Measurements from ENCODE around the gene SDK1.

The SDK1 gene

GRCh38 chr7:4003503-4003902 is 702.5 kb downstream of the SDK1 start:
- DNase-seq, result no peak

DNA sequence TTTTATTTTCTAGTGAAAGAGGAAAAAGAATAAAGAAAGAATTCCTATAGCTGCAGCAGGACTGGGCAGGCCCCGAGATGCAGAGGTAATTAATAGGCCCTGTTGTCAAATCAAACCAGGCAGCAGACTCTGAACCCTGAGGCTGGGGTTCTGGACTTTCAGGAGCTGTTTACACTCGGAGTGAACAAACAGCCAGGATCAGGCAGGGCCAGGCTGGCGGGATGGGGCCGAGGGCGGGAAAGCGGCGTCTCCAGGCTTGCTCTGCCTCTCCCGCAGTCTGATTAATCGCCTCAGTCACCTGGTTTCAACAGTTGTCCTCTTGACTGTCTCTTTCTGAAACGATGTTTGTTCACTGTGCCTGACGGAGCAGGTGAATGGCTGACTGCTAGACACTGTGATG is 705.6 kb downstream of the SDK1 start:
- no peak for DNase-seq

- no peak for DNase-seq
These were observed 708.4 kb downstream of the SDK1 start for GRCh38 chr7:4009211-4010060.

GRCh38 chr7:4010061-4010605 is 709.1 kb downstream of the SDK1 start:
- DNase-seq, result no peak

DNA sequence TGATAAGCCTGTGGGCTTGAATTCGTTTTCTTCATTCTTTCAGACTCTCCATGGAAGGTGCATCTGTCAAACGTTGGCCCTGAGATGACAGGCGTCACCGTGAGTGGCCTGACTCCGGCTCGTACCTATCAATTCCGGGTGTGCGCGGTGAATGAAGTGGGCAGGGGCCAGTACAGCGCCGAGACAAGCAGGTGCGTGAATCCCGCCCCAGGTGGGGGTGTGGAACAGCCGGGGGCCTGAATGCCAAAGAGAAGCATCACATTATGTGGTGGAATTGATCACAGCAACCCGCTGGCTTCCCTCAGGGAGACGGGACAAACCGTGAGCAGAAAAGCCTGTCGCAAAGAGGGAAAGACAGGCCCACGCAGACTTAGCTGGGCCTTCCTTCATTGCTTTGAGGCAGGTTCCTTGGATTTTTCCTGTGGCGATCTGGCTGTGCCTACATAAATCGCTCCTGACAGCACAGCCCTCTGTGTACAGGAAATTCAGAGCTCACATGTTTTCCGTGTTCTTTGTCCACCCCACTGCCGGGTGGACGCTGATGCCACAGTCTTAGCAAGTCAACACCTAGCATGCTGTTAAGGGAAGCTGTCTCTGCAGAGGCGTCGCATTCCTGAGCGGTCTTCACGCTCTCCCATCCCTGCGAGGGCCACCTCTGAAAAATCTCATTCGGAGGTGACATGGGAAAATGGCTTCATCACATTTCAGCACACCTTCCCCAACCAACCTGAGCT is 710.0 kb downstream of the SDK1 start:
- no peak for DNase-seq

DNA sequence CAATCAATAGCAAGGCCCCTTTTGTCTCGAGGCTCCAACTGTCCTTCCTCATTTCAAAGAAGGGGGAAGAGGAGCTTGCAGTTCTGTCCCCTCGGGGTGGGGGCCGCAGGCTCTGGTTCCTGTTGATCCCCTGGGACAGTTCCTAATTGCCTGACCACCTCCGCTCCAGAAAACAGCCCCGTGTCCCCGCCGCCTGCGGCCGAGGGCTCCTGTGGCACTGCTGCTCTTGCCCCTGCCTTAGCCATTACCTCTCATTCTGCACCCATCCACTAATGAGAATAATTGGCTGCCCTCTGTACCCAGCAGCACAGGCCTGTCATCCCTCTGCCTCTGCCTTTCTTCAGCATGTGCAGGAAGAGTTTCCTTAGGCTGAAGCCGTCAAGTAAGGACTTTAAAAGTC is 712.7 kb downstream of the SDK1 start:
- no peak for DNase-seq

- no peak for DNase-seq
These were observed 713.4 kb downstream of the SDK1 start for GRCh38 chr7:4014346-4015050.

DNA sequence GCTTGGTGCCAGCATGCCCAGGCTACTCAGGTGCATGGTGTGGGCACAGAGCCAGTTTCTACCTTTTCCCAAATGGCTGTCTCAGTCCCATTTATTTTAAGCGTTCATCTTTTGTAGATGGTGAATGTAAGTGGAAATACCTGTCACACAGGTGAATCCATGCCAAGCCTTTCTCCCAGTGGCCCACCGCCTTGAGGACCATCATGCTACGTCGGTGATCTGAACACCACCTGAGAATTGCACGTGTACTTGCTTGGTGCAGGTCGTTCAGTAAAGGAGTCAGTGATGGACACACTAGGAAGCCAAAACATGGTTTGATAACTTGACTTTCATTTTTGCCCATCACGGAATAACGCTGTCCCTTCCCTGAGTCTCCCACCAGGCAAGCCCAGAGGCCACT is 714.3 kb downstream of the SDK1 start:
- no peak for DNase-seq

- no peak for DNase-seq
These were observed 714.9 kb downstream of the SDK1 start for GRCh38 chr7:4015996-4016395.

GRCh38 chr7:4017081-4017480 is 716.0 kb downstream of the SDK1 start:
- no peak for DNase-seq

DNA sequence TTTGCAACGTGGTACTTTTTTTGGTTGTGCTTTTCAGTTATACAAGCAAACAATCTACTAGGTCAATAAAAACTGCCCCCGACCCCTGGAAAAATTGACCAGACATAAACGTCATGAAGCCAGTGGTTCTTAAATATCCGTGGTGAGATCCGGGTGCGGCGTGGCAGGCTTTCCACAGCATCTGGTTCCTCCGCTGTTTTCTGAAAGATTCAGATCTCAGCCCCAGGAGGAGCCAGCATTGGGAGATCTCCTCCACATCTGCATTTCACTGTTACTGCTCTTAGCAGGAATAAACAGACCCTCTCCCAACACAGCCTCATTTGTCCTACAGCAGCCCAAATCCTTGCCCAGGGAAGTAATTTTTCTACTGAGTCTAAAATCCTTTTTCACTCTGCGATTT is 716.7 kb downstream of the SDK1 start:
- DNase-seq, result no peak

DNA sequence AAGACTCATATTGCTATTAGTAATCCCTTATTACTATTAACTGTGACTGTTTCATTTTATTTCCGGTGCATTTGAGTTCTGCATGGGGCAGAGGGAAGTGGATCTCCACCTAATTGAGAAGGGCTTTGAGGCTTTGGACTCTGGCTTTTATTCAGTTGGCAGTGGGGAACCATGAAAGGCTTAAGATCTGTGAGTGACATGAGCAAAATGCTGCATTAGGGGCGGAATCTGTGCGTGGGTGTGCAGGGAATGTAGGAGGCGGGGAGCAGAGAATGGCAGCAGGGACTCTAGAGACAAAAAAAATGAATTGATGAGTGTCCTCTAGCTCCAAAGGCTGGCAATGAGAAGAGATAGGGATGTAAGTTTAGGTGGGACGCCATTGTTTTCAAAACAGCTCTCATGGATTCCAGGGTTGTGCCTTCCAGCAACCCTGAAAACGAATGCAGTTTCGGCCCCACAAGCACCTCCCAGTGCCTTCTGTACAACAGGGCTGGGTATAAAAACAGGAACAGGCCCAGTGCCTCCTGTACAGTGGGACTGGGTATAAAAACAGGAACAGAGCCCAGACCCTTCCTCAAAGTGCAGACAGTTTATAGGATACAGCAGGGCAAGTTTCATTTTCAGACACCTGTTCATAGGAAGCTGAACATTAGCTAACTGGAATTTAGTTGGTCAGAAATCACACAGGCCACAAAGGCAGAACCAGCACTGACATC is 717.7 kb downstream of the SDK1 start:
- DNase-seq, result no peak

DNA sequence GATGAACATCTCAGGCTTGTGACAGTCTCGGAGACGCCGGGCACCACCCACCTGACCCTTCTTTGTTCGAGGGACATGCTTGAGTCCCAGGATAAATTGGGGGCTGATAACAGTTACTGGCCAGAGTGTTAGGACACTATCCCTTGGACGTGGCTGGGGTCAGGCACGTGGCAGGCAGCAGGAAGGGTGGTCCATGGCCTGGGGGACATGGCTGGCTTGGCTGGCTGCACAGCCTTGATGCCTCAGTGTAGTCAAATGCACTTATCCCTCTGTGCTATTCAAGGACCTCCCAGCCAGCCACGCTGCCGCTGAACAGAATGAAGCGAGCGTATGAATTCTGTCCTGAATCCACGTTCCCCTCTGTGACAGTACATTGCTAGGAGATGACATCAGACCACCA is 719.0 kb downstream of the SDK1 start:
- DNase-seq, result no peak

- no peak for DNase-seq
These were observed 720.4 kb downstream of the SDK1 start for GRCh38 chr7:4021413-4021812.

- no peak for DNase-seq
These were observed 721.2 kb downstream of the SDK1 start for GRCh38 chr7:4022265-4022664.

- no peak for DNase-seq
These were observed 722.5 kb downstream of the SDK1 start for GRCh38 chr7:4023502-4023901.

DNA sequence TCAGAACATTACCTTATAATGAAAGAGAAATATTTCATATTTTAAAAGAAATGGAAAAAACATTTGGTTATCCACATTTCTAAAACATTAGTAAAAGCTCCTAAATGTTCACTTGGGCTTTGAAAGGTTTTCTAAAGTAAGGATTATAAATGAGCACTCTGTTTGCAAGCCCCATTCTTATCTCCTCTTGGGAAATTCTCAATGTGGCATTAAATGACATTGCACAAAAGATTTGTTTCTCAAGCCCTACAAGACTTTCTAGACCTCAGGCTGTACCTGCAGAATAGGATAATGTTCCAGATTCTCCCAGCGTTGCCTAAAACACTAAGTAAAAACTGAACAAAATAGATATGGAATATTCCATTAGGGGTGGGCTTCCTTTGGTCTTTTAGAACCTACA is 723.1 kb downstream of the SDK1 start:
- no peak for DNase-seq

DNA sequence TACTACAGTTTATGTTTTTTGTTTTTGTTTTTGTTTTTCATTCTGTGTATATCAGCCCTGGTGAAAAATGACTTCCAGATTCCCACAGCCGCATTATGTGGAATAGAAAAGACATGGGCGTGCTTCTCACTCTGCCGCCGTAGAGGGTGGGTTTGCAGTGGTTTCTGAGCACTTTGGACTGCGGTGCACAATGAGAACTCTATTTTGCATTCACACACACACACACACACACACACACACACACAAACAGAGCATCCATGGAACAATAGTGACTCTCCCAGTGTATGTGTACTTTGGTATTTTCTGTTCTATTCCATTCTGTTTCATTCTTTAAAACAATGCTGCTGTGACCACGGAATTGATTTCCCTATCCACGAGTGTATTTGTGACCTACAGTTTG is 723.8 kb downstream of the SDK1 start:
- no peak for DNase-seq

- no peak for DNase-seq
These were observed 724.2 kb downstream of the SDK1 start for GRCh38 chr7:4025210-4025609.

DNA sequence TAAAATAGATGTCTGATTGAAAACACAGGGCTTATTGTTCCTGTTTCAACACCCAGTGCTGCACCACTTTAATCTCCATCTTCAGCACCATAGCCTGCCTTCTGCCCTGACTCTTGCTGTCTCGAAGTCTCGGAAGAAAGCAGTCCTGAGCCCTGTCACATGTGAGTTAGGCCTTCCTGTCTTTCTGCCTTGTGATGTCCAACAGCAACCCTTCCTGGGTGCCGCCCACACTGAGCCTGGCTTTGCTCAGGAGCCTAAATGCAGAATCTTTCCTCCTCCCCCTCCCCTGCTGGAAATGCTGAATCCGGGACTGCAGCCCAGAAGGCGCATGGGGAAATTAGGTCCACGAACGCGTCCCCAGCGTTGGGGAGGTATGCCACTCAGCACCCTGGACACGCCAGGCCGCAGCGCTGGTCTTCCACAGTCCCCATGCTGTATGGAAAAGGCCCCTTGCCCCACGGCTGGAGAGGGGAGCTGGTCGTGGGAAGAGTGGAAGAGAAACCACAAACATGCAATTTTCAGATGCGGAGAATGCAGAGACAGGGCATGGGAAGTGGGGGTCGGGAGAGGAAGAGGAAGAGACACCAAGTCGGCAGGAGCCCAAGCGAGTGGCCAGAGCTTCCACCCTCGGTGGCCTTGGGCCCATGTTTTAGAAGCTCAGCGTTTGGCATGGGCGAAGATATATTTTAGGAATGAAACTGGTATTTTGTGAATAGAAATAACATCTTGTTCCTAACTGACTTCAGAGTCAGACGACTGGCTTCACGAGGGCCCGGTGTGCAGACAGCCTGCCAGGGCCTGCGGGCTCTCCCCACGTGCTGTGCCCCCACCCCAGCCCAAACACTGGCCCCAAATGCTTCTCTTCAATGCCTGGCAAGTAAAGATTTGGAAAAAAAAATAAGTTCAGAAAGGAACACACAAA is 724.9 kb downstream of the SDK1 start:
- no peak for DNase-seq

- DNase-seq, result no peak
These were observed 726.0 kb downstream of the SDK1 start for GRCh38 chr7:4026941-4027486.

Data from stimulated activated CD4-positive, alpha-beta T cell treated with anti-CD3 and anti-CD28 coated beads, Interleukin-4, amount 100 ng/mL, for 4 hours (primary cell).